K562 (cell line): ENCODE data around the gene TBX1.

Experiments
- CEBPB ChIP-seq: fragments of 450-650 bp; IDR thresholded peaks from 2 replicates; pipeline ENCODE4 v1.6.1; 2016; ENCODE audit warnings: missing genetic modification characterization, missing compliant biosample characterization
- CEBPZ ChIP-seq: fragments of 150-350 bp; IDR thresholded peaks from 2 replicates; pipeline ENCODE4 v1.6.1; 2014; ENCODE audit warnings: low read depth, mild to moderate bottlenecking, low read length, borderline replicate concordance
- CTCF ChIP-seq, 3 experiments: IDR thresholded peaks in 2 of 3; conservative IDR thresholded peaks in 1 of 3; 2 replicates each; pipeline ENCODE4 v1.5.1; 2011 to 2012; ENCODE audit warnings: low read length in 3 of 3, mild to moderate bottlenecking in 3 of 3, control low read depth in 2 of 3, improper control_type of control experiment in 1 of 3, inconsistent platforms in 1 of 3, low read depth in 1 of 3, mixed read lengths in 1 of 3, moderate library complexity in 1 of 3; ENCODE audit not compliant: insufficient read depth in 2 of 3
- EZH2 ChIP-seq: IDR thresholded peaks from 2 replicates; pipeline ENCODE4 v1.6.1; 2012; ENCODE audit warnings: low read depth, mild to moderate bottlenecking, inconsistent platforms, low read length, borderline replicate concordance
- FOXK2 ChIP-seq, 2 experiments: fragments of 450-650 bp; IDR thresholded peaks in 1 of 2; conservative IDR thresholded peaks in 1 of 2; 2 replicates each; pipeline ENCODE4 v1.6.1; 2016; ENCODE audit warnings: low read depth in 2 of 2, mild to moderate bottlenecking in 1 of 2
- GMEB1 ChIP-seq: fragments of 250-450 bp; sonication (Bioruptor Pico); IDR thresholded peaks from 2 replicates; pipeline ENCODE4 v1.4.0; 2020; ENCODE audit warnings: mild to moderate bottlenecking
- NR3C1 ChIP-seq: sonication (generic); formaldehyde crosslinking; IDR thresholded peaks from 2 replicates; pipeline ENCODE4 v1.8.1; 2022; ENCODE audit warnings: missing genetic modification reagents
- PRMT5 ChIP-seq: sonication (generic); formaldehyde crosslinking; IDR thresholded peaks from 2 replicates; pipeline ENCODE4 v1.5.0; 2020; ENCODE audit warnings: missing genetic modification reagents
- RAD21 ChIP-seq, 2 experiments: fragments of 250-450 bp in 1 of 2; fragments of 450-650 bp in 1 of 2; sonication (Bioruptor Pico) in 1 of 2; formaldehyde crosslinking in 1 of 2; IDR thresholded peaks in 1 of 2; conservative IDR thresholded peaks in 1 of 2; 2 replicates each; pipeline versions ENCODE4 v1.4.0 to v1.8.0; 2020 to 2022; ENCODE audit warnings: mild to moderate bottlenecking in 2 of 2, moderate library complexity in 1 of 2
- SIN3A ChIP-seq, 2 experiments: fragments of 150-350 bp in 1 of 2; IDR thresholded peaks; 2 replicates each; pipeline ENCODE4 v1.6.1; 2011 to 2016; ENCODE audit warnings: borderline replicate concordance in 2 of 2, low read depth in 2 of 2, low read length in 2 of 2, mild to moderate bottlenecking in 2 of 2, moderate library complexity in 2 of 2; ENCODE audit not compliant: control insufficient read depth in 1 of 2

- TF ChIP-seq CTCF (IDR thresholded peaks at IDR 0.05 in 2 of 3, conservative IDR thresholded peaks at IDR 0.05 in 1 of 3; ENCODE audit: insufficient read depth in 2 of 3, low read depth in 1 of 3, low read length in 3 of 3) (no peak), CEBPB (no peak), CEBPZ (no peak), NR3C1 (no peak), FOXK2 (conservative IDR thresholded peaks at IDR 0.05 in 1 of 2, IDR thresholded peaks at IDR 0.05 in 1 of 2; ENCODE audit: low read depth in 2 of 2) (no peak), RAD21 (CRISPR knock-in tag; conservative IDR thresholded peaks at IDR 0.05 in 1 of 2, IDR thresholded peaks at IDR 0.05 in 1 of 2) (no peak), EZH2 (no peak), PRMT5 (CRISPR knock-in tag) (no peak), GMEB1 (CRISPR knock-in tag) (no peak), SIN3A (IDR thresholded peaks at IDR 0.05; ENCODE audit: borderline replicate concordance in 2 of 2, control insufficient read depth in 1 of 2, low read depth in 2 of 2, low read length in 2 of 2) (no peak)
Measured at GRCh38 chr22:19770349-19771220, 10.0 kb downstream of the TBX1 start.
